H1 (cell line): Measurements from ENCODE around the gene EIF2A. TPM values are rescaled to one million over a fixed set of nuclear protein-coding genes. Genes with fewer than 3 reads are reported as not detected.

ENCODE experiments used
- CTCF ChIA-PET: fragments of 300-600 bp; sonication (Branson Sonifier 250); formaldehyde crosslinking; loops from one replicate; lab custom pipeline; 2021; ENCODE audit not compliant: partially characterized antibody; lab: Charles Lee
- POLR2A ChIA-PET: fragments of 300-600 bp; sonication (Branson Sonifier 250); formaldehyde crosslinking; loops from one replicate; lab custom pipeline; 2021; ENCODE audit warnings: inconsistent platforms; ENCODE audit not compliant: partially characterized antibody; lab: Charles Lee
- DNase-seq, 2 experiments: peaks; one replicate each; pipeline versions ENCODE4 v3.0.0 to v3.0.0-alpha.2; 2010 to 2022; ENCODE audit warnings: low spot score in 2 of 2, low read depth in 1 of 2, mixed read lengths in 1 of 2
- FAIRE-seq: peaks from 2 replicates; lab custom pipeline; 2011; peaks lifted over from hg19 to GRCh38; lab: Jason Lieb, UNC
- H2AFZ ChIP-seq: 2 replicates; pipeline ENCODE4 v1.8.1; 2012; ENCODE audit warnings: low read length, inconsistent platforms
- H2AK5ac ChIP-seq: 2 replicates; pipeline ENCODE4 v1.6.1; 2013; ENCODE audit warnings: low read depth, low read length
- H2BK120ac ChIP-seq: replicated peaks from 2 replicates; pipeline ENCODE3; 2013; ENCODE audit warnings: low read depth, low read length, inconsistent platforms
- H2BK12ac ChIP-seq: 2 replicates; pipeline ENCODE4 v1.6.1; 2013; ENCODE audit warnings: low read depth, low read length
- H2BK15ac ChIP-seq: 2 replicates; pipeline ENCODE4 v1.6.1; 2013; ENCODE audit warnings: low read length
- H2BK20ac ChIP-seq: 2 replicates; pipeline ENCODE4 v1.6.1; 2013; ENCODE audit warnings: low read length
- H2BK5ac ChIP-seq: 2 replicates; pipeline ENCODE4 v1.6.1; 2013; ENCODE audit warnings: low read depth, low read length
- H3K14ac ChIP-seq: 2 replicates; pipeline ENCODE4 v1.6.1; 2013; ENCODE audit warnings: inconsistent platforms; ENCODE audit not compliant: insufficient read length
- H3K18ac ChIP-seq: 2 replicates; pipeline ENCODE4 v1.6.1; 2013; ENCODE audit warnings: low read length; ENCODE audit errors: extremely low read depth
- H3K23ac ChIP-seq: 2 replicates; pipeline ENCODE4 v1.6.1; 2013; ENCODE audit warnings: inconsistent platforms; ENCODE audit not compliant: insufficient read length
- H3K23me2 ChIP-seq: 2 replicates; pipeline ENCODE4 v1.6.1; 2013; ENCODE audit warnings: low read depth, low read length
- H3K27ac ChIP-seq: 2 replicates; pipeline ENCODE4 v1.6.1; 2011; ENCODE audit warnings: low read depth, low read length, inconsistent platforms
- H3K27me3 ChIP-seq, 4 experiments: replicated peaks in 1 of 4; 1 replicate in 1 of 4; 2 replicates in 3 of 4; pipeline versions ENCODE4 v1.6.1 to v1.8.1; 2011 to 2013; ENCODE audit warnings: low read length in 3 of 4, mild to moderate bottlenecking in 3 of 4, inconsistent platforms in 2 of 4, mixed read lengths in 2 of 4, moderate library complexity in 1 of 4; ENCODE audit not compliant: control insufficient read depth in 3 of 4, insufficient read depth in 3 of 4; ENCODE audit errors: extremely low read depth in 1 of 4
- H3K36me3 ChIP-seq, 4 experiments: 2 replicates each; pipeline versions ENCODE4 v1.6.1 to v1.8.1; 2011 to 2013; ENCODE audit warnings: mild to moderate bottlenecking in 4 of 4, low read length in 3 of 4, moderate library complexity in 2 of 4, control low read depth in 1 of 4, inconsistent platforms in 1 of 4; ENCODE audit not compliant: insufficient read depth in 4 of 4, control insufficient read depth in 2 of 4
- H3K4ac ChIP-seq: replicated peaks from 2 replicates; pipeline ENCODE3; 2013; ENCODE audit warnings: low read length, low read depth, mixed read lengths, inconsistent platforms; ENCODE audit not compliant: insufficient read length
- H3K4me1 ChIP-seq, 4 experiments: replicated peaks in 1 of 4; 1 replicate in 1 of 4; 2 replicates in 3 of 4; pipeline versions ENCODE4 v1.6.1 to v1.8.1; 2011 to 2013; ENCODE audit warnings: low read length in 3 of 4, inconsistent platforms in 2 of 4, mixed read lengths in 1 of 4; ENCODE audit not compliant: insufficient read depth in 4 of 4, control insufficient read depth in 3 of 4
- H3K4me2 ChIP-seq, 2 experiments: 2 replicates each; pipeline versions ENCODE4 v1.6.1 to v1.8.1; 2011 to 2013; ENCODE audit warnings: low read depth in 2 of 2, low read length in 2 of 2, control low read depth in 1 of 2, inconsistent platforms in 1 of 2, mild to moderate bottlenecking in 1 of 2; ENCODE audit not compliant: insufficient read depth in 1 of 2
- H3K4me3 ChIP-seq, 4 experiments: fragments of 200-600, 300-600 bp in 1 of 4; sonication (generic), shearing (Covaris generic), sonication (Bioruptor Twin) in 1 of 4; 2 replicates each; pipeline versions ENCODE4 v1.5.1 to v1.8.1; 2011 to 2016; ENCODE audit warnings: low read length in 4 of 4, low read depth in 3 of 4, control low read depth in 2 of 4, inconsistent platforms in 2 of 4, mild to moderate bottlenecking in 2 of 4, mixed read lengths in 1 of 4, moderate library complexity in 1 of 4; ENCODE audit not compliant: insufficient read depth in 2 of 4; ENCODE audit errors: extremely low read depth in 1 of 4
- H3K56ac ChIP-seq: replicated peaks from 2 replicates; pipeline ENCODE3; 2013; ENCODE audit warnings: low read depth, mild to moderate bottlenecking, mixed read lengths, low read length, inconsistent platforms; ENCODE audit not compliant: insufficient read length
- H3K79me1 ChIP-seq: 2 replicates; pipeline ENCODE4 v1.6.1; 2013; ENCODE audit warnings: low read depth, low read length, control low read depth
- H3K79me2 ChIP-seq, 2 experiments: 2 replicates each; pipeline versions ENCODE4 v1.6.1 to v1.8.1; 2012 to 2013; ENCODE audit warnings: low read length in 2 of 2, mild to moderate bottlenecking in 2 of 2, inconsistent platforms in 1 of 2; ENCODE audit not compliant: insufficient read depth in 2 of 2, control insufficient read depth in 1 of 2
- H3K9ac ChIP-seq, 4 experiments: replicated peaks in 1 of 4; 1 replicate in 1 of 4; 2 replicates in 3 of 4; pipeline versions ENCODE4 v1.6.1 to v1.8.1; 2011 to 2013; ENCODE audit warnings: low read depth in 3 of 4, low read length in 3 of 4, control low read depth in 2 of 4, mild to moderate bottlenecking in 2 of 4, moderate library complexity in 2 of 4, inconsistent platforms in 1 of 4; ENCODE audit errors: extremely low read depth in 1 of 4
- H3K9me3 ChIP-seq, 2 experiments: 2 replicates each; pipeline versions ENCODE4 v1.6.1 to v1.8.1; 2012 to 2013; ENCODE audit warnings: mild to moderate bottlenecking in 2 of 2, moderate library complexity in 2 of 2, control low read depth in 1 of 2, inconsistent platforms in 1 of 2, low read depth in 1 of 2, low read length in 1 of 2, mixed read lengths in 1 of 2; ENCODE audit not compliant: insufficient read depth in 2 of 2
- H4K20me1 ChIP-seq, 2 experiments: replicated peaks in 1 of 2; 2 replicates each; pipeline versions ENCODE3 to v1.8.1; 2011 to 2013; ENCODE audit warnings: inconsistent platforms in 2 of 2, low read length in 2 of 2, mild to moderate bottlenecking in 1 of 2; ENCODE audit not compliant: insufficient read depth in 2 of 2, control insufficient read depth in 1 of 2
- H4K5ac ChIP-seq: 2 replicates; pipeline ENCODE4 v1.6.1; 2013; ENCODE audit warnings: low read length, low read depth, mixed read lengths, inconsistent platforms; ENCODE audit not compliant: insufficient read length
- H4K8ac ChIP-seq: 2 replicates; pipeline ENCODE4 v1.8.0; 2013; ENCODE audit warnings: mild to moderate bottlenecking, moderate library complexity, low read length, inconsistent platforms; ENCODE audit not compliant: insufficient read depth; ENCODE audit errors: extremely low read depth
- H4K91ac ChIP-seq: replicated peaks from 2 replicates; pipeline ENCODE3; 2013; ENCODE audit warnings: low read length, mixed read lengths, inconsistent platforms; ENCODE audit not compliant: insufficient read length
- BRCA1 ChIP-seq: IDR thresholded peaks from 2 replicates; pipeline ENCODE4 v1.6.1; 2012; ENCODE audit warnings: low read depth, low read length, improper control_type of control experiment
- CHD1 ChIP-seq: IDR thresholded peaks from 2 replicates; pipeline ENCODE4 v1.6.1; 2012; ENCODE audit warnings: low read depth, low read length, improper control_type of control experiment
- HDAC2 ChIP-seq, 2 experiments: fragments of 300-600 bp in 1 of 2; sonication (generic) in 1 of 2; IDR thresholded peaks; 2 replicates each; pipeline ENCODE4 v1.6.1; 2011 to 2012; ENCODE audit warnings: low read depth in 2 of 2, low read length in 2 of 2, mild to moderate bottlenecking in 2 of 2, moderate library complexity in 2 of 2, borderline replicate concordance in 1 of 2, inconsistent platforms in 1 of 2
- JUN ChIP-seq: IDR thresholded peaks from 2 replicates; pipeline ENCODE4 v1.6.1; 2011; ENCODE audit warnings: low read depth, mild to moderate bottlenecking, improper control_type of control experiment, low read length
- NRF1 ChIP-seq: IDR thresholded peaks from 2 replicates; pipeline ENCODE4 v1.6.1; 2011; ENCODE audit warnings: mild to moderate bottlenecking, low read depth, low read length, improper control_type of control experiment
- POLR2A ChIP-seq, 2 experiments: IDR thresholded peaks; 1 replicate in 1 of 2; 2 replicates in 1 of 2; pipeline ENCODE4 v1.6.1; 2011; ENCODE audit warnings: low read depth in 2 of 2, low read length in 2 of 2, mild to moderate bottlenecking in 2 of 2; ENCODE audit errors: control extremely low read depth in 1 of 2
- RFX5 ChIP-seq: IDR thresholded peaks from 2 replicates; pipeline ENCODE4 v1.6.1; 2011; ENCODE audit warnings: low read depth, low read length, improper control_type of control experiment, borderline replicate concordance
- SP4 ChIP-seq: IDR thresholded peaks from 2 replicates; pipeline ENCODE4 v1.6.1; 2012; ENCODE audit warnings: low read length, inconsistent platforms
- SRF ChIP-seq: IDR thresholded peaks from 2 replicates; pipeline ENCODE4 v1.6.1; 2011; ENCODE audit warnings: mild to moderate bottlenecking, low read depth, low read length, moderate library complexity
- TAF1 ChIP-seq: IDR thresholded peaks from 2 replicates; pipeline ENCODE4 v1.6.1; 2011; ENCODE audit warnings: mild to moderate bottlenecking, low read depth, low read length
- TBP ChIP-seq: IDR thresholded peaks from 2 replicates; pipeline ENCODE4 v1.6.1; 2011; ENCODE audit warnings: low read depth, low read length, improper control_type of control experiment
- WGBS, 2 experiments: shearing (Covaris generic) in 1 of 2; methylation state at CpG; one replicate each; pipeline versions ENCODE4 v1.1.6 to v1.1.7; 2013 to 2015; ENCODE audit warnings: low lambda C conversion rate in 2 of 2, mixed read lengths in 2 of 2, inconsistent platforms in 1 of 2, low coverage in 1 of 2, missing lambda C conversion rate in 1 of 2; ENCODE audit not compliant: insufficient replicate concordance in 2 of 2, insufficient coverage in 1 of 2, insufficient read length in 1 of 2; ENCODE audit errors: extremely low coverage in 1 of 2, missing lambda C conversion rate in 1 of 2; 5-methylcytosine and 5-hydroxymethylcytosine counted together
- polyA plus RNA-seq, 7 experiments: library from polyadenylated mRNA; depleted of rRNA in 3 of 7; stranded (reverse) in 5 of 7; unstranded in 2 of 7; fragments of >200 nt in 5 of 7; fragments of 200-250 nt in 2 of 7; gene quantifications; 1 replicate in 5 of 7; 2 replicates in 1 of 7; 4 replicates in 1 of 7; pipeline versions ENCODE4 v1.2.1 to v1.2.3, GENCODE V29; 2011 to 2013; ENCODE audit warnings: missing spikeins in 2 of 7, mixed read lengths in 2 of 7
- total RNA-seq: library from RNA; stranded (reverse); fragmentation: NEBNext Ultra II Directional; extraction: Animal tissue kit (Norgen Biotek cat#: 25700); gene quantifications from 2 replicates; pipeline ENCODE4 v1.2.1, GENCODE V29; 2021
- TF ChIP-seq, protein P1 (sequence below): IDR thresholded peaks from 2 replicates; pipeline ENCODE4 v1.6.1; 2011; ENCODE audit warnings: low read length, improper control_type of control experiment
- TF ChIP-seq, protein P2 (sequence below): IDR thresholded peaks from 2 replicates; pipeline ENCODE4 v1.6.1; 2012; ENCODE audit warnings: low read length, inconsistent platforms

EIF2A gene
- total and polyA plus RNA-seq, 2 of the 8 experiments (the other 6 are each of a cell fraction or from before 2014, with no cell fraction given) = 59.3 to 91.6 TPM

DNA sequence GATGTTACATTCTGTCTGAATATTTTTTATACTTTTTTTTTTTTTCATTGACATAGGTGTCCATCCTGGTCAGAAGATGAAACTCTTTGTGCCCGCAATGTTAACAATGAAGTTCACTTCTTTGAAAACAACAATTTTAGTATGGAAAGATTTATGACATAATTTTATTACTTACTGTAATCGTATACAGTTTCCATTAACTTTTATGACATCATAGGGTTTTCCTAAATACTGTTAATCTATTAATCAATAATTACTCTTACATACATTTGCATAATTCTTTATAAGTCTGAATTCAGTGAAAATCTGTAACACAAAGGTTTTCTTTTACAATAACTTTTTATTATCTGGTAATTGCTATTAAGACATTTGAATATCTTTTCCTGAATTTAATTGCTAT, 17.7 kb downstream of the EIF2A start:
- WGBS, 2 experiments = 77% methylated on average over 2 of the region's 2 CpGs; no CpG with 5 or more reads in 1 of the 2 experiments
- H3K27ac ChIP-seq = no peak overlapping the region
- no peak overlapping the region for H3K9ac ChIP-seq
- no peak overlapping the region for H2BK15ac ChIP-seq
- H2AK5ac ChIP-seq = no peak overlapping the region
- peaks cover 0 to 57% (median 22%) of the 10 kb centered on the region in 4 experiments; a peak in 6 of 8 replicates for H3K36me3 ChIP-seq
- H2BK120ac ChIP-seq = no peak overlapping the region
- no peak overlapping the region for H2BK5ac ChIP-seq
- no peak overlapping the region for H3K14ac ChIP-seq
- H4K20me1 ChIP-seq = no peaks in the 10 kb centered on the region
- H4K91ac ChIP-seq = no peak overlapping the region
- H2AFZ ChIP-seq = no peak overlapping the region
- H3K56ac ChIP-seq = no peak overlapping the region
- no peaks in the 10 kb centered on the region for H3K27me3 ChIP-seq
- no peak overlapping the region for H4K8ac ChIP-seq
- ChIA-PET CTCF (no interaction called here), POLR2A (interaction anchor here (0.9 kb wide), 1 partner anchor 25 kb away, joined by 3 read pairs; no protein-coding TSS in a partner anchor)
- no peaks in the 10 kb centered on the region for H3K79me1 ChIP-seq
- no peak overlapping the region for H3K4me2 ChIP-seq
- H3K79me2 ChIP-seq = no peaks in the 10 kb centered on the region; a peak in 1 of 4 replicates
- H3K4me1 ChIP-seq = no peaks in the 10 kb centered on the region
- H3K23me2 ChIP-seq = no peaks in the 10 kb centered on the region
- no peak overlapping the region for H3K4me3 ChIP-seq
- DNase-seq = no peak
- no peak overlapping the region for H4K5ac ChIP-seq
- no peak overlapping the region for H2BK20ac ChIP-seq
- no peak overlapping the region for H3K23ac ChIP-seq
- no peak overlapping the region for H3K18ac ChIP-seq
- H3K4ac ChIP-seq = no peak overlapping the region
- FAIRE-seq = no peak
- H3K9me3 ChIP-seq = no peaks in the 10 kb centered on the region
- H2BK12ac ChIP-seq = no peak overlapping the region
- TF ChIP-seq NRF1 (no peak), SRF (no peak), CHD1 (no peak), TBP (no peak), TAF1 (no peak), POLR2A (IDR thresholded peaks at IDR 0.05; ENCODE audit: control extremely low read depth in 1 of 2, low read depth in 2 of 2, low read length in 2 of 2) (no peak), JUN (no peak), RFX5 (no peak), BRCA1 (no peak), HDAC2 (IDR thresholded peaks at IDR 0.05; ENCODE audit: borderline replicate concordance in 1 of 2, low read depth in 2 of 2, low read length in 2 of 2) (no peak), SP4 (no peak)
- TF ChIP-seq, protein P1, sequence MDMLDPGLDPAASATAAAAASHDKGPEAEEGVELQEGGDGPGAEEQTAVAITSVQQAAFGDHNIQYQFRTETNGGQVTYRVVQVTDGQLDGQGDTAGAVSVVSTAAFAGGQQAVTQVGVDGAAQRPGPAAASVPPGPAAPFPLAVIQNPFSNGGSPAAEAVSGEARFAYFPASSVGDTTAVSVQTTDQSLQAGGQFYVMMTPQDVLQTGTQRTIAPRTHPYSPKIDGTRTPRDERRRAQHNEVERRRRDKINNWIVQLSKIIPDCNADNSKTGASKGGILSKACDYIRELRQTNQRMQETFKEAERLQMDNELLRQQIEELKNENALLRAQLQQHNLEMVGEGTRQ = no peak
- TF ChIP-seq, protein P2, sequence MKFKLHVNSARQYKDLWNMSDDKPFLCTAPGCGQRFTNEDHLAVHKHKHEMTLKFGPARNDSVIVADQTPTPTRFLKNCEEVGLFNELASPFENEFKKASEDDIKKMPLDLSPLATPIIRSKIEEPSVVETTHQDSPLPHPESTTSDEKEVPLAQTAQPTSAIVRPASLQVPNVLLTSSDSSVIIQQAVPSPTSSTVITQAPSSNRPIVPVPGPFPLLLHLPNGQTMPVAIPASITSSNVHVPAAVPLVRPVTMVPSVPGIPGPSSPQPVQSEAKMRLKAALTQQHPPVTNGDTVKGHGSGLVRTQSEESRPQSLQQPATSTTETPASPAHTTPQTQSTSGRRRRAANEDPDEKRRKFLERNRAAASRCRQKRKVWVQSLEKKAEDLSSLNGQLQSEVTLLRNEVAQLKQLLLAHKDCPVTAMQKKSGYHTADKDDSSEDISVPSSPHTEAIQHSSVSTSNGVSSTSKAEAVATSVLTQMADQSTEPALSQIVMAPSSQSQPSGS = no peak
